ENCODE data around the gene KIF13A. TPM values are rescaled to one million over a fixed set of nuclear protein-coding genes. Genes with fewer than 3 reads are reported as not detected.

The KIF13A gene
- total and polyA plus RNA-seq, 9 of the 15 experiments (the other 6 are each of a cell fraction or from before 2014, with no cell fraction given) = 3.6 to 44.3 (median 29.7) TPM

DNA sequence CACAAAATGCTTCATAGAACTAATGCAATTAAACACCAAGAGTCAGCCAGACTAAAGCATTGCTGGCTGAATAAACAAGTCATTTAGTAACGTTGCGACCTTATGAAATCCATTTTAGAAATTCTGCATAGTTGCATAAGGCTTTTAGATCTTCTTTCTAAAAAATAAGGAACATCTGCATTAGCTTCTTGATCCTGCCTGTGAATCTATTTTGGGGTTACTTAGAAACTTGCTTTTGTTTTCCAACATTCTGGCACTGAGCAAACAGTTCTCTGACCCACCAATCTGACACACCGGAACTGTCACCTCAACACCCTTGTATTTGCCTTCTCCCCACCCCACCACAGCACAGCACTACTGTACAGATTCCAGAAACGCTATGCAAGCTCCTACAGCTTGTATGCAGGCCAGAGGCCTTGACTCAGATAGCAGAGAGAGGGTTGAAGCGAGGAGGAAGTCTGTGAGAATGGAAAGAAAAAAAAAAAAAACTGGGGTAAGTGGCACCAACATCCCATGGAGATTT lies 55.0 kb downstream of the KIF13A start (continued):
- TF ChIP-seq KHSRP (IDR thresholded peaks at IDR 0.05) = no peak
- TF ChIP-seq, protein P1, sequence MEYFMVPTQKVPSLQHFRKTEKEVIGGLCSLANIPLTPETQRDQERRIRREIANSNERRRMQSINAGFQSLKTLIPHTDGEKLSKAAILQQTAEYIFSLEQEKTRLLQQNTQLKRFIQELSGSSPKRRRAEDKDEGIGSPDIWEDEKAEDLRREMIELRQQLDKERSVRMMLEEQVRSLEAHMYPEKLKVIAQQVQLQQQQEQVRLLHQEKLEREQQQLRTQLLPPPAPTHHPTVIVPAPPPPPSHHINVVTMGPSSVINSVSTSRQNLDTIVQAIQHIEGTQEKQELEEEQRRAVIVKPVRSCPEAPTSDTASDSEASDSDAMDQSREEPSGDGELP (CRISPR knock-in tag; IDR thresholded peaks at IDR 0.05; ENCODE audit: borderline replicate concordance) = no peak
- TF ChIP-seq CAMTA2 (CRISPR knock-in tag; conservative IDR thresholded peaks at IDR 0.05) = no peak
- TF ChIP-seq HDAC6 (IDR thresholded peaks at IDR 0.05; ENCODE audit: low read depth, low read length) = no peak
- TF ChIP-seq TGIF2 (CRISPR knock-in tag; IDR thresholded peaks at IDR 0.05) = no peak
- no peak for TF ChIP-seq BCL6 (CRISPR knock-in tag; IDR thresholded peaks at IDR 0.05)
- TF ChIP-seq, protein P2, sequence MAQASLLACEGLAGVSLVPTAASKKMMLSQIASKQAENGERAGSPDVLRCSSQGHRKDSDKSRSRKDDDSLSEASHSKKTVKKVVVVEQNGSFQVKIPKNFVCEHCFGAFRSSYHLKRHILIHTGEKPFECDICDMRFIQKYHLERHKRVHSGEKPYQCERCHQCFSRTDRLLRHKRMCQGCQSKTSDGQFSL (CRISPR knock-in tag; IDR thresholded peaks at IDR 0.05) = no peak
- TF ChIP-seq, protein P2 (tag; IDR thresholded peaks at IDR 0.05) = no peak
- TF ChIP-seq, protein P3, sequence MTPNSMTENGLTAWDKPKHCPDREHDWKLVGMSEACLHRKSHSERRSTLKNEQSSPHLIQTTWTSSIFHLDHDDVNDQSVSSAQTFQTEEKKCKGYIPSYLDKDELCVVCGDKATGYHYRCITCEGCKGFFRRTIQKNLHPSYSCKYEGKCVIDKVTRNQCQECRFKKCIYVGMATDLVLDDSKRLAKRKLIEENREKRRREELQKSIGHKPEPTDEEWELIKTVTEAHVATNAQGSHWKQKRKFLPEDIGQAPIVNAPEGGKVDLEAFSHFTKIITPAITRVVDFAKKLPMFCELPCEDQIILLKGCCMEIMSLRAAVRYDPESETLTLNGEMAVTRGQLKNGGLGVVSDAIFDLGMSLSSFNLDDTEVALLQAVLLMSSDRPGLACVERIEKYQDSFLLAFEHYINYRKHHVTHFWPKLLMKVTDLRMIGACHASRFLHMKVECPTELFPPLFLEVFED (CRISPR knock-in tag; conservative IDR thresholded peaks at IDR 0.05) = no peak
- TF ChIP-seq, protein P4, sequence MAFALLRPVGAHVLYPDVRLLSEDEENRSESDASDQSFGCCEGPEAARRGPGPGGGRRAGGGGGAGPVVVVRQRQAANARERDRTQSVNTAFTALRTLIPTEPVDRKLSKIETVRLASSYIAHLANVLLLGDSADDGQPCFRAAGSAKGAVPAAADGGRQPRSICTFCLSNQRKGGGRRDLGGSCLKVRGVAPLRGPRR (CRISPR knock-in tag; IDR thresholded peaks at IDR 0.05) = no peak
- no peak for TF ChIP-seq KDM5B (IDR thresholded peaks at IDR 0.05; ENCODE audit: insufficient replicate concordance, low read depth, low read length)
- no peak for TF ChIP-seq ZNF175 (CRISPR knock-in tag; IDR thresholded peaks at IDR 0.05; ENCODE audit: low read depth)
- TF ChIP-seq, protein P5, sequence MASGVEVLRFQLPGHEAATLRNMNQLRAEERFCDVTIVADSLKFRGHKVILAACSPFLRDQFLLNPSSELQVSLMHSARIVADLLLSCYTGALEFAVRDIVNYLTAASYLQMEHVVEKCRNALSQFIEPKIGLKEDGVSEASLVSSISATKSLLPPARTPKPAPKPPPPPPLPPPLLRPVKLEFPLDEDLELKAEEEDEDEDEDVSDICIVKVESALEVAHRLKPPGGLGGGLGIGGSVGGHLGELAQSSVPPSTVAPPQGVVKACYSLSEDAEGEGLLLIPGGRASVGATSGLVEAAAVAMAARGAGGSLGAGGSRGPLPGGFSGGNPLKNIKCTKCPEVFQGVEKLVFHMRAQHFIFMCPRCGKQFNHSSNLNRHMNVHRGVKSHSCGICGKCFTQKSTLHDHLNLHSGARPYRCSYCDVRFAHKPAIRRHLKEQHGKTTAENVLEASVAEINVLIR (CRISPR knock-in tag; IDR thresholded peaks at IDR 0.05) = no peak
- TF ChIP-seq CHCHD3 (CRISPR knock-in tag; IDR thresholded peaks at IDR 0.05) = no peak
- peak; percentile 20 for TF ChIP-seq TAF1 (IDR thresholded peaks at IDR 0.05; ENCODE audit: control insufficient read depth, extremely low read depth, insufficient read depth, low read length, severe bottlenecking)
- TF ChIP-seq, protein P6, sequence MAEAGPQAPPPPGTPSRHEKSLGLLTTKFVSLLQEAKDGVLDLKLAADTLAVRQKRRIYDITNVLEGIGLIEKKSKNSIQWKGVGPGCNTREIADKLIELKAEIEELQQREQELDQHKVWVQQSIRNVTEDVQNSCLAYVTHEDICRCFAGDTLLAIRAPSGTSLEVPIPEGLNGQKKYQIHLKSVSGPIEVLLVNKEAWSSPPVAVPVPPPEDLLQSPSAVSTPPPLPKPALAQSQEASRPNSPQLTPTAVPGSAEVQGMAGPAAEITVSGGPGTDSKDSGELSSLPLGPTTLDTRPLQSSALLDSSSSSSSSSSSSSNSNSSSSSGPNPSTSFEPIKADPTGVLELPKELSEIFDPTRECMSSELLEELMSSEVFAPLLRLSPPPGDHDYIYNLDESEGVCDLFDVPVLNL (CRISPR knock-in tag; IDR thresholded peaks at IDR 0.05; ENCODE audit: low read depth) = no peak
- TF ChIP-seq, protein P7, sequence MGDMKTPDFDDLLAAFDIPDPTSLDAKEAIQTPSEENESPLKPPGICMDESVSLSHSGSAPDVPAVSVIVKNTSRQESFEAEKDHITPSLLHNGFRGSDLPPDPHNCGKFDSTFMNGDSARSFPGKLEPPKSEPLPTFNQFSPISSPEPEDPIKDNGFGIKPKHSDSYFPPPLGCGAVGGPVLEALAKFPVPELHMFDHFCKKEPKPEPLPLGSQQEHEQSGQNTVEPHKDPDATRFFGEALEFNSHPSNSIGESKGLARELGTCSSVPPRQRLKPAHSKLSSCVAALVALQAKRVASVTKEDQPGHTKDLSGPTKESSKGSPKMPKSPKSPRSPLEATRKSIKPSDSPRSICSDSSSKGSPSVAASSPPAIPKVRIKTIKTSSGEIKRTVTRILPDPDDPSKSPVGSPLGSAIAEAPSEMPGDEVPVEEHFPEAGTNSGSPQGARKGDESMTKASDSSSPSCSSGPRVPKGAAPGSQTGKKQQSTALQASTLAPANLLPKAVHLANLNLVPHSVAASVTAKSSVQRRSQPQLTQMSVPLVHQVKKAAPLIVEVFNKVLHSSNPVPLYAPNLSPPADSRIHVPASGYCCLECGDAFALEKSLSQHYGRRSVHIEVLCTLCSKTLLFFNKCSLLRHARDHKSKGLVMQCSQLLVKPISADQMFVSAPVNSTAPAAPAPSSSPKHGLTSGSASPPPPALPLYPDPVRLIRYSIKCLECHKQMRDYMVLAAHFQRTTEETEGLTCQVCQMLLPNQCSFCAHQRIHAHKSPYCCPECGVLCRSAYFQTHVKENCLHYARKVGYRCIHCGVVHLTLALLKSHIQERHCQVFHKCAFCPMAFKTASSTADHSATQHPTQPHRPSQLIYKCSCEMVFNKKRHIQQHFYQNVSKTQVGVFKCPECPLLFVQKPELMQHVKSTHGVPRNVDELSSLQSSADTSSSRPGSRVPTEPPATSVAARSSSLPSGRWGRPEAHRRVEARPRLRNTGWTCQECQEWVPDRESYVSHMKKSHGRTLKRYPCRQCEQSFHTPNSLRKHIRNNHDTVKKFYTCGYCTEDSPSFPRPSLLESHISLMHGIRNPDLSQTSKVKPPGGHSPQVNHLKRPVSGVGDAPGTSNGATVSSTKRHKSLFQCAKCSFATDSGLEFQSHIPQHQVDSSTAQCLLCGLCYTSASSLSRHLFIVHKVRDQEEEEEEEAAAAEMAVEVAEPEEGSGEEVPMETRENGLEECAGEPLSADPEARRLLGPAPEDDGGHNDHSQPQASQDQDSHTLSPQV (IDR thresholded peaks at IDR 0.05) = peak; percentile 47
- TF ChIP-seq TCF3 (CRISPR knock-in tag; IDR thresholded peaks at IDR 0.05) = peak; percentile 40; the same call in 1 of the 2 replicates
